IMR-90 (cell line): ENCODE measurements around the gene LAMA5. TPM values are rescaled to one million over a fixed set of nuclear protein-coding genes. Genes with fewer than 3 reads are reported as not detected.
A peak's percentile ranks its signal among the peaks of the same experiment; 100 is the strongest.

ENCODE experiments used
- ATAC-seq: fragments of 200-7000 bp; cut with Tn5 transposase; 2 replicates; pipeline ENCODE4 v1.9.1; 2020; ENCODE audit warnings: low read depth, mild to moderate bottlenecking, moderate library complexity
- BruUV-seq: library from RNA; stranded (reverse); fragments of 400-500 nt; replicated peaks from 2 replicates; lab custom pipeline; 2021; lab: Mats Ljungman, UMichigan
- CTCF ChIA-PET: fragments of 300-600 bp; formaldehyde crosslinking; extraction: SDS; loops from one replicate; lab custom pipeline; 2021; ENCODE audit warnings: antibody characterized with exemption; lab: Yijun Ruan, JAX
- POLR2A ChIA-PET: fragments of 300-600 bp; sonication (Branson Sonifier 250); formaldehyde crosslinking; loops from one replicate; lab custom pipeline; 2022; ENCODE audit warnings: antibody characterized with exemption; ENCODE audit not compliant: unreplicated experiment; lab: Charles Lee
- DNase-seq: peaks from one replicate; pipeline ENCODE4 v3.0.0; 2013
- H2AFZ ChIP-seq: replicated peaks from 2 replicates; pipeline ENCODE3; 2013; ENCODE audit warnings: low read length, mild to moderate bottlenecking; ENCODE audit not compliant: poor library complexity
- H2AK5ac ChIP-seq: 2 replicates; pipeline ENCODE4 v1.6.1; 2013; ENCODE audit warnings: low read depth, low read length, inconsistent platforms
- H2AK9ac ChIP-seq: replicated peaks from 2 replicates; pipeline ENCODE3; 2013; ENCODE audit warnings: mild to moderate bottlenecking, low read depth, low read length, moderate library complexity; ENCODE audit not compliant: poor library complexity
- H2BK120ac ChIP-seq: 2 replicates; pipeline ENCODE4 v1.6.1; 2013; ENCODE audit warnings: low read depth, low read length, inconsistent platforms
- H2BK15ac ChIP-seq: 3 replicates; pipeline ENCODE4 v1.6.1; 2013; ENCODE audit warnings: low read depth, low read length, inconsistent platforms
- H2BK20ac ChIP-seq: 2 replicates; pipeline ENCODE4 v1.6.1; 2013; ENCODE audit warnings: low read depth, mild to moderate bottlenecking, inconsistent platforms, low read length, moderate library complexity
- H2BK5ac ChIP-seq: 2 replicates; pipeline ENCODE4 v1.6.1; 2013; ENCODE audit warnings: mild to moderate bottlenecking, low read depth, low read length, inconsistent platforms; ENCODE audit not compliant: poor library complexity, severe bottlenecking
- H3K14ac ChIP-seq: replicated peaks from 2 replicates; pipeline ENCODE4 v1.6.1; 2013; ENCODE audit warnings: low read depth, low read length, inconsistent platforms
- H3K18ac ChIP-seq: 2 replicates; pipeline ENCODE4 v1.6.1; 2013; ENCODE audit warnings: low read depth, low read length, control low read depth
- H3K23ac ChIP-seq: 2 replicates; pipeline ENCODE4 v1.6.1; 2013; ENCODE audit warnings: low read depth, low read length, inconsistent platforms
- H3K27ac ChIP-seq: 2 replicates; pipeline ENCODE4 v1.5.1; 2013; ENCODE audit warnings: mild to moderate bottlenecking, control low read depth, low read length; ENCODE audit not compliant: insufficient read depth
- H3K27me3 ChIP-seq: 2 replicates; pipeline ENCODE4 v1.6.1; 2013; ENCODE audit warnings: low read length; ENCODE audit not compliant: control insufficient read depth, insufficient read depth
- H3K36me3 ChIP-seq: 2 replicates; pipeline ENCODE4 v1.6.1; 2013; ENCODE audit warnings: low read length, mixed read lengths; ENCODE audit not compliant: control insufficient read depth, insufficient read depth
- H3K4ac ChIP-seq: 2 replicates; pipeline ENCODE4 v1.6.1; 2013; ENCODE audit warnings: low read depth, low read length, inconsistent platforms
- H3K4me1 ChIP-seq: 2 replicates; pipeline ENCODE4 v1.6.1; 2013; ENCODE audit warnings: low read length, mixed read lengths; ENCODE audit not compliant: control insufficient read depth, insufficient read depth
- H3K4me2 ChIP-seq: 2 replicates; pipeline ENCODE4 v1.6.1; 2013; ENCODE audit warnings: low read depth, mild to moderate bottlenecking, control low read depth, low read length, moderate library complexity
- H3K4me3 ChIP-seq: 2 replicates; pipeline ENCODE4 v1.5.1; 2013; ENCODE audit warnings: low read depth, mild to moderate bottlenecking, control low read depth, low read length, moderate library complexity; ENCODE audit not compliant: insufficient read depth
- H3K56ac ChIP-seq: 2 replicates; pipeline ENCODE4 v1.6.1; 2013; ENCODE audit warnings: low read length, inconsistent platforms; ENCODE audit not compliant: insufficient read depth; ENCODE audit errors: extremely low read depth
- H3K79me1 ChIP-seq, 2 experiments: 2 replicates each; pipeline ENCODE4 v1.6.1; 2013; ENCODE audit warnings: low read length in 2 of 2, inconsistent platforms in 1 of 2, low read depth in 1 of 2
- H3K9ac ChIP-seq: 2 replicates; pipeline ENCODE4 v1.6.1; 2013; ENCODE audit warnings: low read depth, low read length, control low read depth
- H3K9me1 ChIP-seq: 2 replicates; pipeline ENCODE4 v1.6.1; 2013; ENCODE audit warnings: low read length, inconsistent platforms; ENCODE audit not compliant: insufficient read depth
- H3K9me3 ChIP-seq: 2 replicates; pipeline ENCODE4 v1.6.1; 2013; ENCODE audit warnings: low read length; ENCODE audit not compliant: control insufficient read depth, insufficient read depth
- H4K20me1 ChIP-seq: 2 replicates; pipeline ENCODE4 v1.6.1; 2013; ENCODE audit warnings: low read length, inconsistent platforms; ENCODE audit not compliant: insufficient read depth
- H4K5ac ChIP-seq: 2 replicates; pipeline ENCODE4 v1.6.1; 2013; ENCODE audit warnings: mild to moderate bottlenecking, low read depth, low read length, control low read depth
- H4K8ac ChIP-seq, 2 experiments: 2 replicates each; pipeline ENCODE4 v1.6.1; 2013; ENCODE audit warnings: low read depth in 2 of 2, low read length in 2 of 2, control low read depth in 1 of 2, inconsistent platforms in 1 of 2
- H4K91ac ChIP-seq: 2 replicates; pipeline ENCODE4 v1.6.1; 2013; ENCODE audit warnings: low read depth, low read length, inconsistent platforms; ENCODE audit not compliant: insufficient read depth
- BHLHE40 ChIP-seq: fragments of 150-350 bp; IDR thresholded peaks from 2 replicates; pipeline ENCODE4 v1.6.1; 2016; ENCODE audit warnings: mild to moderate bottlenecking, low read depth, low read length
- CEBPB ChIP-seq: IDR thresholded peaks from 2 replicates; pipeline ENCODE4 v1.6.1; 2012; ENCODE audit warnings: low read depth, low read length, improper control_type of control experiment
- CHD1 ChIP-seq: IDR thresholded peaks from 2 replicates; pipeline ENCODE4 v1.6.1; 2012; ENCODE audit warnings: low read depth, low read length, improper control_type of control experiment
- CTCF ChIP-seq: conservative IDR thresholded peaks from 2 replicates; pipeline ENCODE4 v1.5.1; 2012; ENCODE audit warnings: mild to moderate bottlenecking, low read depth, low read length, improper control_type of control experiment
- ELK1 ChIP-seq: fragments of 150-350 bp; IDR thresholded peaks from 2 replicates; pipeline ENCODE4 v1.6.1; 2016; ENCODE audit warnings: low read depth, mild to moderate bottlenecking, low read length, moderate library complexity, borderline replicate concordance
- FOS ChIP-seq: fragments of 150-350 bp; IDR thresholded peaks from 2 replicates; pipeline ENCODE4 v1.6.1; 2016; ENCODE audit warnings: low read depth, low read length
- MAFK ChIP-seq: IDR thresholded peaks from 2 replicates; pipeline ENCODE4 v1.6.1; 2012; ENCODE audit warnings: low read depth, low read length, improper control_type of control experiment
- MAZ ChIP-seq: IDR thresholded peaks from 2 replicates; pipeline ENCODE4 v1.6.1; 2012; ENCODE audit warnings: low read depth, mild to moderate bottlenecking, low read length, improper control_type of control experiment, moderate library complexity, borderline replicate concordance
- MXI1 ChIP-seq: IDR thresholded peaks from 2 replicates; pipeline ENCODE4 v1.6.1; 2012; ENCODE audit warnings: low read depth, mild to moderate bottlenecking, low read length, moderate library complexity, borderline replicate concordance
- NFE2L2 ChIP-seq: fragments of 150-350 bp; IDR thresholded peaks from 2 replicates; pipeline ENCODE4 v1.6.1; 2016; ENCODE audit warnings: low read depth, mild to moderate bottlenecking, low read length
- POLR2A ChIP-seq: IDR thresholded peaks from 2 replicates; pipeline ENCODE4 v1.6.1; 2012; ENCODE audit warnings: mild to moderate bottlenecking, low read depth, low read length
- RAD21 ChIP-seq: IDR thresholded peaks from 2 replicates; pipeline ENCODE4 v1.6.1; 2012; ENCODE audit warnings: low read length, improper control_type of control experiment
- RCOR1 ChIP-seq: IDR thresholded peaks from 2 replicates; pipeline ENCODE4 v1.6.1; 2012; ENCODE audit warnings: mild to moderate bottlenecking, low read length, improper control_type of control experiment; ENCODE audit not compliant: insufficient replicate concordance
- RFX5 ChIP-seq: IDR thresholded peaks from 2 replicates; pipeline ENCODE4 v1.8.0; 2012; ENCODE audit warnings: low read depth, mild to moderate bottlenecking, low read length, moderate library complexity
- SMC3 ChIP-seq: fragments of 150-350 bp; IDR thresholded peaks from 2 replicates; pipeline ENCODE4 v1.6.1; 2016; ENCODE audit warnings: low read depth, mild to moderate bottlenecking, antibody characterized with exemption, low read length, moderate library complexity
- USF2 ChIP-seq: fragments of 150-350 bp; IDR thresholded peaks from 2 replicates; pipeline ENCODE4 v1.6.1; 2017; ENCODE audit warnings: mild to moderate bottlenecking, antibody characterized with exemption, low read length, low read depth
- WGBS, 2 experiments: methylation state at CpG; one replicate each; pipeline versions ENCODE4 v1.1.5 to v1.1.7; 2013; ENCODE audit warnings: missing lambda C conversion rate in 2 of 2; ENCODE audit not compliant: insufficient read length in 1 of 2; ENCODE audit errors: extremely low coverage in 2 of 2; 5-methylcytosine and 5-hydroxymethylcytosine counted together
- dilution Hi-C: fragments of 300-500 bp; cut with HindIII; formaldehyde crosslinking; loops from one replicate; pipeline ENCODE4 v1.14.3; 2018; ENCODE audit warnings: low sequenced_read_pairs; ENCODE audit not compliant: unreplicated experiment
- in situ Hi-C: fragments of 300-500 bp; cut with MboI; formaldehyde crosslinking; loops from 3 replicates; pipeline ENCODE4 v1.14.3; 2019; ENCODE audit warnings: low sequenced_read_pairs, inconsistent platforms, mixed read lengths
- intact Hi-C: fragments of 100-400 bp; cut with micrococcal nuclease; formaldehyde crosslinking; loops from 2 replicates; pipeline ENCODE4 v1.10.0; 2022
- polyA plus RNA-seq, 3 experiments: library from polyadenylated mRNA; depleted of rRNA; stranded (reverse); fragments of >200 nt; gene quantifications; 2 replicates each; pipeline ENCODE4 v1.2.3, GENCODE V29; 2012; ENCODE audit warnings: low replicate concordance in 1 of 3
- total RNA-seq: library from RNA; depleted of rRNA; stranded (reverse); fragments of >200 nt; gene quantifications from 2 replicates; pipeline ENCODE4 v1.2.3, GENCODE V29; 2012

LAMA5 gene
- total and polyA plus RNA-seq, 2 of the 4 experiments (the other 2 are of a cell fraction): 0.90 to 7.3 TPM

- Histone ChIP-seq H2AK9ac (no peak overlapping the region), H3K4me2 (no peak overlapping the region), H2BK15ac (no peak overlapping the region), H3K9me3 (peaks cover 2% of the 10 kb centered on the region), H3K27me3 (no peaks in the 10 kb centered on the region), H3K9ac (no peak overlapping the region), H4K20me1 (no peaks in the 10 kb centered on the region; the same call in 1 of the 2 replicates), H3K56ac (no peak overlapping the region), H3K79me1 (no peaks in the 10 kb centered on the region), H3K9me1 (no peaks in the 10 kb centered on the region), H2BK20ac (no peak overlapping the region), H3K36me3 (peaks cover 17% of the 10 kb centered on the region; the same call in 1 of the 2 replicates), H2AFZ (peak overlapping the region; percentile 14), H2BK5ac (no peak overlapping the region), H4K91ac (no peak overlapping the region), H3K18ac (no peak overlapping the region), H4K5ac (no peak overlapping the region), H3K23ac (no peak overlapping the region), H2AK5ac (no peak overlapping the region), H3K4ac (no peak overlapping the region), H2BK120ac (no peak overlapping the region), H4K8ac (no peak overlapping the region), H3K4me1 (no peaks in the 10 kb centered on the region), H3K4me3 (no peak overlapping the region), H3K27ac (no peak overlapping the region), H3K14ac (no peak overlapping the region)
- TF ChIP-seq FOS (no peak), BHLHE40 (no peak), MXI1 (no peak), SMC3 (no peak), POLR2A (no peak), USF2 (no peak), RCOR1 (no peak), CHD1 (no peak), RAD21 (no peak), RFX5 (no peak), ELK1 (no peak), MAFK (no peak), CEBPB (no peak), NFE2L2 (no peak), MAZ (no peak), CTCF (no peak)
- WGBS, 2 experiments: 96% methylated on average over 9 of the region's 16 CpGs; no CpG with 5 or more reads in 1 of the 2 experiments
- BruUV-seq: no TSS peak
- ATAC-seq (no peak), DNase-seq (no peak)
- CTCF ChIA-PET: no interaction called here
- intact Hi-C loops: no loop called here
- POLR2A ChIA-PET: no interaction called here
- dilution Hi-C loops: no loop called here
- in situ Hi-C loops: no loop called here
Observed at GRCh38 chr20:62338294-62338620, 28.9 kb downstream of the LAMA5 start.
